Neural cell (in vitro differentiated cells): ENCODE data around the gene ATP11B. TPM values are rescaled to one million over a fixed set of nuclear protein-coding genes. Genes with fewer than 3 reads are reported as not detected.

Experiments used
- H2AFZ ChIP-seq: fragments of 200-600, 300-800 bp; sonication (generic), shearing (Covaris generic); 2 replicates; pipeline ENCODE4 v1.6.0; 2014; ENCODE audit warnings: low read depth, mild to moderate bottlenecking, antibody characterized with exemption, low read length, moderate library complexity
- H3F3A ChIP-seq: fragments of 200-600 bp; shearing (Covaris generic); 2 replicates; pipeline ENCODE4 v1.6.1; 2016; ENCODE audit warnings: mild to moderate bottlenecking, moderate library complexity, mixed read lengths, antibody characterized with exemption, low read length; ENCODE audit not compliant: insufficient read depth, poor library complexity, severe bottlenecking
- H3K27ac ChIP-seq: fragments of 200-600, 300-800 bp; sonication (generic), shearing (Covaris generic); 2 replicates; pipeline ENCODE4 v1.5.1; 2014; ENCODE audit warnings: mild to moderate bottlenecking, low read length, moderate library complexity
- H3K27me3 ChIP-seq: fragments of 300-800, 200-600 bp; sonication (generic), shearing (Covaris generic); 2 replicates; pipeline ENCODE4 v1.6.0; 2014; ENCODE audit warnings: mild to moderate bottlenecking, low read depth, low read length, moderate library complexity; ENCODE audit not compliant: insufficient read depth
- H3K36me3 ChIP-seq: fragments of 300-800, 200-600 bp; sonication (generic), shearing (Covaris generic); 2 replicates; pipeline ENCODE4 v1.5.1; 2014; ENCODE audit warnings: mild to moderate bottlenecking, antibody characterized with exemption, low read length, moderate library complexity; ENCODE audit not compliant: insufficient read depth
- H3K4me2 ChIP-seq: fragments of 300-800, 200-600 bp; sonication (generic), shearing (Covaris generic); 2 replicates; pipeline ENCODE4 v1.6.0; 2014; ENCODE audit warnings: mild to moderate bottlenecking, low read length
- H3K4me3 ChIP-seq: fragments of 300-800, 200-600 bp; sonication (generic), shearing (Covaris generic); 2 replicates; pipeline ENCODE4 v1.5.1; 2014; ENCODE audit warnings: mild to moderate bottlenecking, low read length, moderate library complexity
- H3K79me2 ChIP-seq: fragments of 200-600 bp; shearing (Covaris generic); replicated peaks from 2 replicates; pipeline ENCODE4 v1.6.0; 2014; ENCODE audit warnings: mild to moderate bottlenecking, low read length, moderate library complexity; ENCODE audit not compliant: insufficient read depth
- H3K9ac ChIP-seq: fragments of 300-800, 200-600 bp; sonication (generic), shearing (Covaris generic); 2 replicates; pipeline ENCODE4 v1.6.1; 2016; ENCODE audit warnings: mild to moderate bottlenecking, low read length, mixed read lengths
- H3K9me2 ChIP-seq: fragments of 200-600 bp; shearing (Covaris generic); 2 replicates; pipeline ENCODE4 v1.6.1; 2016; ENCODE audit warnings: mild to moderate bottlenecking, low read length, mixed read lengths; ENCODE audit not compliant: insufficient read depth
- H3K9me3 ChIP-seq: fragments of 200-600, 300-800 bp; sonication (generic), shearing (Covaris generic); 2 replicates; pipeline ENCODE4 v1.6.1; 2016; ENCODE audit warnings: mild to moderate bottlenecking, mixed run types, low read length, moderate library complexity, mixed read lengths
- H4K20me1 ChIP-seq: fragments of 200-600 bp; shearing (Covaris generic); 2 replicates; pipeline ENCODE4 v1.6.1; 2016; ENCODE audit warnings: mild to moderate bottlenecking, mixed run types; ENCODE audit not compliant: insufficient read depth
- CTCF ChIP-seq: fragments of 450-650 bp; IDR thresholded peaks from 2 replicates; pipeline ENCODE4 v1.5.1; 2014; ENCODE audit warnings: antibody characterized with exemption, mild to moderate bottlenecking, moderate library complexity; ENCODE audit not compliant: poor library complexity, severe bottlenecking
- EP300 ChIP-seq: fragments of 450-650 bp; conservative IDR thresholded peaks from 2 replicates; pipeline ENCODE4 v1.6.1; 2014; ENCODE audit warnings: antibody characterized with exemption, mild to moderate bottlenecking, moderate library complexity; ENCODE audit not compliant: poor library complexity, severe bottlenecking
- EZH2 ChIP-seq: fragments of 200-600, 300-800 bp; shearing (Covaris generic), sonication (generic); IDR thresholded peaks from 2 replicates; pipeline ENCODE4 v1.6.1; 2014; ENCODE audit warnings: antibody characterized with exemption, low read length, borderline replicate concordance, mild to moderate bottlenecking; ENCODE audit not compliant: insufficient read depth, poor library complexity, severe bottlenecking
- MXI1 ChIP-seq: fragments of 450-650 bp; conservative IDR thresholded peaks from 2 replicates; pipeline ENCODE4 v1.6.1; 2014; ENCODE audit warnings: antibody characterized with exemption, mild to moderate bottlenecking; ENCODE audit not compliant: poor library complexity, severe bottlenecking
- POLR2AphosphoS5 ChIP-seq: IDR thresholded peaks from 2 replicates; pipeline ENCODE4 v1.6.1; 2012
- RAD21 ChIP-seq: fragments of 450-650 bp; conservative IDR thresholded peaks from 2 replicates; pipeline ENCODE4 v1.6.1; 2014; ENCODE audit warnings: antibody characterized with exemption, mild to moderate bottlenecking, moderate library complexity
- SMC3 ChIP-seq: fragments of 450-650 bp; conservative IDR thresholded peaks from 2 replicates; pipeline ENCODE4 v1.6.1; 2014; ENCODE audit warnings: antibody characterized with exemption, mild to moderate bottlenecking, moderate library complexity; ENCODE audit not compliant: poor library complexity
- TAF1 ChIP-seq: IDR thresholded peaks from 2 replicates; pipeline ENCODE4 v1.6.1; 2012; ENCODE audit warnings: low read depth
- polyA plus RNA-seq: library from polyadenylated mRNA; depleted of rRNA; stranded (reverse); fragments of >200 nt; gene quantifications from 2 replicates; pipeline ENCODE4 v1.2.3, GENCODE V29; 2014
- TF ChIP-seq, protein P1 (sequence below): IDR thresholded peaks from 2 replicates; pipeline ENCODE4 v1.6.1; 2012; ENCODE audit warnings: borderline replicate concordance

The ATP11B gene
- polyA plus RNA-seq, 1 donor from 2014 or later: 31.2 TPM

GRCh38 chr3:182848906-182849305, 55.6 kb downstream of the ATP11B start:
- Histone ChIP-seq H2AFZ (no peak overlapping the region), H3K79me2 (no peaks in the 10 kb centered on the region), H3K9ac (no peak overlapping the region), H3F3A (no peaks in the 10 kb centered on the region), H3K9me2 (no peaks in the 10 kb centered on the region), H3K9me3 (no peaks in the 10 kb centered on the region), H3K4me3 (no peak overlapping the region), H3K27ac (no peak overlapping the region), H4K20me1 (no peaks in the 10 kb centered on the region), H3K27me3 (no peaks in the 10 kb centered on the region), H3K4me2 (no peak overlapping the region), H3K36me3 (peaks cover 20% of the 10 kb centered on the region)
- TF ChIP-seq CTCF: no peak
- TF ChIP-seq EP300: no peak
- no peak for TF ChIP-seq RAD21
- TF ChIP-seq, protein P1, sequence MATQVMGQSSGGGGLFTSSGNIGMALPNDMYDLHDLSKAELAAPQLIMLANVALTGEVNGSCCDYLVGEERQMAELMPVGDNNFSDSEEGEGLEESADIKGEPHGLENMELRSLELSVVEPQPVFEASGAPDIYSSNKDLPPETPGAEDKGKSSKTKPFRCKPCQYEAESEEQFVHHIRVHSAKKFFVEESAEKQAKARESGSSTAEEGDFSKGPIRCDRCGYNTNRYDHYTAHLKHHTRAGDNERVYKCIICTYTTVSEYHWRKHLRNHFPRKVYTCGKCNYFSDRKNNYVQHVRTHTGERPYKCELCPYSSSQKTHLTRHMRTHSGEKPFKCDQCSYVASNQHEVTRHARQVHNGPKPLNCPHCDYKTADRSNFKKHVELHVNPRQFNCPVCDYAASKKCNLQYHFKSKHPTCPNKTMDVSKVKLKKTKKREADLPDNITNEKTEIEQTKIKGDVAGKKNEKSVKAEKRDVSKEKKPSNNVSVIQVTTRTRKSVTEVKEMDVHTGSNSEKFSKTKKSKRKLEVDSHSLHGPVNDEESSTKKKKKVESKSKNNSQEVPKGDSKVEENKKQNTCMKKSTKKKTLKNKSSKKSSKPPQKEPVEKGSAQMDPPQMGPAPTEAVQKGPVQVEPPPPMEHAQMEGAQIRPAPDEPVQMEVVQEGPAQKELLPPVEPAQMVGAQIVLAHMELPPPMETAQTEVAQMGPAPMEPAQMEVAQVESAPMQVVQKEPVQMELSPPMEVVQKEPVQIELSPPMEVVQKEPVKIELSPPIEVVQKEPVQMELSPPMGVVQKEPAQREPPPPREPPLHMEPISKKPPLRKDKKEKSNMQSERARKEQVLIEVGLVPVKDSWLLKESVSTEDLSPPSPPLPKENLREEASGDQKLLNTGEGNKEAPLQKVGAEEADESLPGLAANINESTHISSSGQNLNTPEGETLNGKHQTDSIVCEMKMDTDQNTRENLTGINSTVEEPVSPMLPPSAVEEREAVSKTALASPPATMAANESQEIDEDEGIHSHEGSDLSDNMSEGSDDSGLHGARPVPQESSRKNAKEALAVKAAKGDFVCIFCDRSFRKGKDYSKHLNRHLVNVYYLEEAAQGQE: no peak
- no peak for TF ChIP-seq POLR2AphosphoS5
- TF ChIP-seq EZH2: no peak
- no peak for TF ChIP-seq MXI1
- TF ChIP-seq TAF1: no peak
- no peak for TF ChIP-seq SMC3

GRCh38 chr3:182855076-182855475, 61.8 kb downstream of the ATP11B start:
- H3K27ac ChIP-seq: no peak overlapping the region
- no peak for TF ChIP-seq TAF1
- TF ChIP-seq, protein P1: no peak
- TF ChIP-seq EP300: no peak
- TF ChIP-seq CTCF: no peak
- TF ChIP-seq RAD21: no peak
- no peak for TF ChIP-seq MXI1
- no peak for TF ChIP-seq SMC3
- TF ChIP-seq EZH2: no peak
- TF ChIP-seq POLR2AphosphoS5: no peak

More at GRCh38 chr3:182855076-182855475, 61.8 kb downstream of the ATP11B start:
- H3K4me3 ChIP-seq: no peak overlapping the region
- no peaks in the 10 kb centered on the region for H3K79me2 ChIP-seq
- no peaks in the 10 kb centered on the region for H4K20me1 ChIP-seq
- no peaks in the 10 kb centered on the region for H3F3A ChIP-seq
- no peaks in the 10 kb centered on the region for H3K9me2 ChIP-seq
- no peak overlapping the region for H2AFZ ChIP-seq
- H3K36me3 ChIP-seq: peaks cover 14% of the 10 kb centered on the region
- no peaks in the 10 kb centered on the region for H3K27me3 ChIP-seq
- H3K9ac ChIP-seq: no peak overlapping the region
- H3K4me2 ChIP-seq: no peak overlapping the region
- no peaks in the 10 kb centered on the region for H3K9me3 ChIP-seq
